Retinal pigment epithelial cell (primary cell): ENCODE measurements around the gene PADI4.

Experiments used
- DNase-seq: peaks from one replicate; pipeline ENCODE4 v3.0.0-alpha.2; 2010; ENCODE audit warnings: low read depth
- H3K4me3 ChIP-seq: 2 replicates; pipeline ENCODE4 v1.5.1; 2011; ENCODE audit warnings: mild to moderate bottlenecking, low read length, control low read depth, moderate library complexity
- CTCF ChIP-seq: conservative IDR thresholded peaks from 2 replicates; pipeline ENCODE4 v1.5.1; 2011; ENCODE audit warnings: low read depth, low read length, control low read depth, inconsistent platforms

PADI4 gene

GRCh38 chr1:17281775-17282181, 26.2 kb upstream of the PADI4 start:
- H3K4me3 ChIP-seq, result no peak overlapping the region
- no peak for DNase-seq
- TF ChIP-seq CTCF, result no peak

- no peak for DNase-seq
- TF ChIP-seq CTCF, result no peak
- no peak overlapping the region for H3K4me3 ChIP-seq
Measured at GRCh38 chr1:17282836-17283235, 25.2 kb upstream of the PADI4 start.

- no peak for TF ChIP-seq CTCF
- no peak overlapping the region for H3K4me3 ChIP-seq
- no peak for DNase-seq
Measured at GRCh38 chr1:17286646-17287045, 21.4 kb upstream of the PADI4 start.

GRCh38 chr1:17287130-17287776, 20.7 kb upstream of the PADI4 start:
- no peak overlapping the region for H3K4me3 ChIP-seq
- no peak for TF ChIP-seq CTCF
- no peak for DNase-seq

- DNase-seq, result peak; percentile 50
- TF ChIP-seq CTCF, result no peak
- H3K4me3 ChIP-seq, result no peak overlapping the region
Measured at GRCh38 chr1:17289721-17290120, 18.3 kb upstream of the PADI4 start.

GRCh38 chr1:17290553-17290952, 17.4 kb upstream of the PADI4 start:
- no peak for TF ChIP-seq CTCF
- no peak for DNase-seq
- no peak overlapping the region for H3K4me3 ChIP-seq

GRCh38 chr1:17292299-17293160, 15.5 kb upstream of the PADI4 start:
- DNase-seq, result no peak
- TF ChIP-seq CTCF, result no peak
- no peak overlapping the region for H3K4me3 ChIP-seq
